Sigmoid colon (tissue), 7 donors: Measurements from ENCODE around the gene NRP1. TPM values are rescaled to one million over a fixed set of nuclear protein-coding genes. Genes with fewer than 3 reads are reported as not detected.

Experiments used
- DNase-seq: peaks from one replicate; pipeline ENCODE4 v3.0.0-alpha.2; 2019
- H3K27ac ChIP-seq, 4 donors: fragments of 200-600 bp; sonication (generic); one replicate each; pipeline ENCODE4 v1.5.1; 2016 to 2019; ENCODE audit warnings: mild to moderate bottlenecking in 1 of 4
- H3K27me3 ChIP-seq, 3 donors: fragments of 200-600 bp; sonication (generic); one replicate each; pipeline ENCODE4 v1.5.1; 2019; ENCODE audit warnings: mild to moderate bottlenecking in 1 of 3
- H3K36me3 ChIP-seq, 4 donors: fragments of 200-600 bp; sonication (generic); one replicate each; pipeline ENCODE4 v1.5.1; 2016 to 2019
- H3K4me1 ChIP-seq, 4 donors: fragments of 200-600 bp; sonication (generic); one replicate each; pipeline ENCODE4 v1.5.1; 2017 to 2019
- H3K4me3 ChIP-seq, 4 donors: fragments of 200-600 bp; sonication (generic); one replicate each; pipeline ENCODE4 v1.5.1; 2017 to 2019; ENCODE audit warnings: mild to moderate bottlenecking in 2 of 4, moderate library complexity in 1 of 4
- H3K9me3 ChIP-seq, 4 donors: fragments of 200-600 bp in 3 of 4; sonication (generic) in 3 of 4; one replicate each; pipeline versions ENCODE4 v1.5.1 to v1.6.1; 2013 to 2019
- EP300 ChIP-seq, 4 donors: sonication (generic); formaldehyde crosslinking; IDR thresholded peaks; one replicate each; pipeline ENCODE4 v1.6.1; 2017; ENCODE audit warnings: antibody characterized with exemption in 4 of 4
- POLR2A ChIP-seq, 2 donors: fragments of 450-650 bp; IDR thresholded peaks; one replicate each; pipeline ENCODE4 v1.6.1; 2016; ENCODE audit warnings: antibody characterized with exemption in 2 of 2, mild to moderate bottlenecking in 2 of 2, moderate library complexity in 2 of 2
- POLR2AphosphoS5 ChIP-seq, 4 donors: sonication (generic); formaldehyde crosslinking; IDR thresholded peaks; one replicate each; pipeline ENCODE4 v1.6.1; 2017; ENCODE audit warnings: antibody characterized with exemption in 4 of 4
- WGBS, 2 donors: extraction: QIAGEN DNeasy Blood & Tissue Kit; methylation state at CpG; one replicate each; pipeline ENCODE4 v1.1.7; 2013; 5-methylcytosine and 5-hydroxymethylcytosine counted together
- intact Hi-C: fragments of 100-400 bp; cut with DNase I; formaldehyde crosslinking; loops from one replicate; pipeline ENCODE4 v1.15.1; 2023
- polyA plus RNA-seq, 3 donors: library from polyadenylated mRNA; stranded (reverse); fragments of 200-250 nt; gene quantifications; one replicate each; pipeline ENCODE4 v1.2.3, GENCODE V29; 2013
- total RNA-seq, 4 donors: library from RNA; depleted of rRNA; stranded (reverse); fragments of >200 nt; gene quantifications; one replicate each; pipeline ENCODE4 v1.1.0, GENCODE V29; 2016
- TF ChIP-seq, protein P1 (sequence below), 4 experiments: fragments of 450-650 bp in 3 of 4; fragments of 200-600 bp in 1 of 4; IDR thresholded peaks; one replicate each; pipeline ENCODE4 v1.5.1; 2016 to 2019; ENCODE audit warnings: antibody characterized with exemption in 4 of 4, mild to moderate bottlenecking in 3 of 4, moderate library complexity in 2 of 4
- donor health status: healthy with polysubstance abuse.
- donor health status: Bipolar disorder and iron deficiency.
- donor health status: healthy.

Gene NRP1
- total and polyA plus RNA-seq, 7 donors = 3.6 to 52.4 (median 44.1) TPM

DNA sequence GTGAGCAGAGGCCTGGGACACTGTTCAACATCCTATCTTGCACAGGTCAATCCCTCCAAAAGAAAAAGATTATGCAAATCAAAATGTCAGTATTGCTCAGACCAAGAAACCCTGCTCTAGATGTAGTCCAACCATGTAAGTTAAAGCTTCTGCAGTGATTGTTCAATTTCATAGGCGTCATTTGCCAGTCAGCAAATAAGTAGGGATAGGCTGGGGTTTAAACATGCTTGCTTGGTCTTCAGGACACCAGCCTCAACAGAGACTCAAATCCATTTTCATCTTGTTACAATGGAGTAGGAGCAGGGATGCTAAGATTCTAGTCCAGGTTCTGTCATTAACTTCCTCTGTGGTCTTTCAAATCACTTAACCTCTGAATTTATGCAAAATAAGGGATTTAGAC, 89.1 kb downstream of the NRP1 start:
- 94% methylated on average over 1 of the region's 1 CpG for WGBS, 2 donors
- peaks cover 0 to 9% (median 2%) of the 10 kb centered on the region in 4 donors for H3K36me3 ChIP-seq
- H3K9me3 ChIP-seq = no peaks in the 10 kb centered on the region
- TF ChIP-seq EP300 (IDR thresholded peaks at IDR 0.05) = no peak
- H3K27me3 ChIP-seq = no peaks in the 10 kb centered on the region
- intact Hi-C loops = no loop called here
- no peak for DNase-seq
- H3K4me1 ChIP-seq = peaks cover 0 to 14% (median 0%) of the 10 kb centered on the region in 4 donors
- H3K4me3 ChIP-seq = no peak overlapping the region
- H3K27ac ChIP-seq = no peak overlapping the region

- no peak overlapping the region for H3K4me3 ChIP-seq
- intact Hi-C loops = no loop called here
- WGBS, 2 donors = 68 to 72% methylated on average over 2 of the region's 2 CpGs
- no peak for DNase-seq
- TF ChIP-seq, protein P1, sequence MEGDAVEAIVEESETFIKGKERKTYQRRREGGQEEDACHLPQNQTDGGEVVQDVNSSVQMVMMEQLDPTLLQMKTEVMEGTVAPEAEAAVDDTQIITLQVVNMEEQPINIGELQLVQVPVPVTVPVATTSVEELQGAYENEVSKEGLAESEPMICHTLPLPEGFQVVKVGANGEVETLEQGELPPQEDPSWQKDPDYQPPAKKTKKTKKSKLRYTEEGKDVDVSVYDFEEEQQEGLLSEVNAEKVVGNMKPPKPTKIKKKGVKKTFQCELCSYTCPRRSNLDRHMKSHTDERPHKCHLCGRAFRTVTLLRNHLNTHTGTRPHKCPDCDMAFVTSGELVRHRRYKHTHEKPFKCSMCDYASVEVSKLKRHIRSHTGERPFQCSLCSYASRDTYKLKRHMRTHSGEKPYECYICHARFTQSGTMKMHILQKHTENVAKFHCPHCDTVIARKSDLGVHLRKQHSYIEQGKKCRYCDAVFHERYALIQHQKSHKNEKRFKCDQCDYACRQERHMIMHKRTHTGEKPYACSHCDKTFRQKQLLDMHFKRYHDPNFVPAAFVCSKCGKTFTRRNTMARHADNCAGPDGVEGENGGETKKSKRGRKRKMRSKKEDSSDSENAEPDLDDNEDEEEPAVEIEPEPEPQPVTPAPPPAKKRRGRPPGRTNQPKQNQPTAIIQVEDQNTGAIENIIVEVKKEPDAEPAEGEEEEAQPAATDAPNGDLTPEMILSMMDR (IDR thresholded peaks at IDR 0.05) = no peak
- no peak for TF ChIP-seq EP300 (IDR thresholded peaks at IDR 0.05)
- no peak for TF ChIP-seq POLR2AphosphoS5 (IDR thresholded peaks at IDR 0.05)
- TF ChIP-seq POLR2A (IDR thresholded peaks at IDR 0.05) = no peak
- no peaks in the 10 kb centered on the region for H3K9me3 ChIP-seq
- H3K36me3 ChIP-seq = peaks cover 0 to 9% (median 2%) of the 10 kb centered on the region in 4 donors
- no peak overlapping the region for H3K27ac ChIP-seq
- H3K27me3 ChIP-seq = no peaks in the 10 kb centered on the region
- peaks cover 0 to 14% (median 0%) of the 10 kb centered on the region in 4 donors for H3K4me1 ChIP-seq
These were observed 90.0 kb downstream of the NRP1 start for GRCh38 chr10:33244354-33244967.

DNA sequence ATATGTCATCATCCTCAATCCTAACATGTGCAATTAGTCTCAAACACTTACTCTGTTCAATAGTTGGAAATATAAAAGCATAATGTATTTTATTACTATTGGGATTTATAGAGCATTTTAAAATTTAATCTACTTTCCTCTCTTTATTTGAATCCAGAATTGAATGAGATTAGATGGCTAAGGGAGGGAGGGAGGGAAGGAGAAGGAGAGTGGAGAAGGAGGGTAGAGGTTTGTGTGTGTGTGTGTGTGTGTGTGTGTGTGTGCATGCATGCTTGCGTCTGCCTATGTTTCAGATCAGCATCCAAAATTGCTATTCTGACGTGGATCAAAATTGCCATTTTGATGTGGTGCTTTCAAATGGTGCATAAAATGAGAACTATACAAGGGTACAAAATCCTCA, 90.8 kb downstream of the NRP1 start:
- no peak for DNase-seq
- WGBS, 2 donors = 96 to 98% methylated on average over 2 of the region's 2 CpGs
- Histone ChIP-seq H3K4me3 (no peak overlapping the region), H3K27me3 (no peaks in the 10 kb centered on the region), H3K4me1 (peaks cover 0 to 14% (median 2%) of the 10 kb centered on the region in 4 donors), H3K36me3 (peaks cover 0 to 9% (median 2%) of the 10 kb centered on the region in 4 donors), H3K9me3 (no peaks in the 10 kb centered on the region), H3K27ac (no peak overlapping the region)
- intact Hi-C loops = no loop called here
- TF ChIP-seq, protein P1 (IDR thresholded peaks at IDR 0.05) = no peak
- no peak for TF ChIP-seq EP300 (IDR thresholded peaks at IDR 0.05)
- no peak for TF ChIP-seq POLR2A (IDR thresholded peaks at IDR 0.05)
- TF ChIP-seq POLR2AphosphoS5 (IDR thresholded peaks at IDR 0.05) = no peak

DNA sequence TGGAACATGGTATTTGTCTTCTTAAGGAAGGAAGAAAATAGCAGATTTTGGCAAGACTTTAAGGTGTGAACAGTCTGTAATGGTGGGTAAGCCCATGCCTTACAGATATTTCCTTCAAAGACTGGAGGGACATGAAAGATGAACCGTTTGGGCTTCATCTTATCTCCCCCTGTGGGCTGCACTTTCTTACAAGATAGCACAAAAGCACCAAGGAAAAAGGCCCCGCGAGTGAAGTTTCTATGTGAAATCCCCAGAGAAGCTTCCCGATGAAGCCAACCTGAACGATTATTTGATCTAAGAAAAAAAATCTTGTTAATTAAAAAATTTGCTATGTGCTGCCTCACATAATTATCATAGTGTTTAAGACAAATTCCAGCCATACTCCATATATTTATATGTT, 91.5 kb downstream of the NRP1 start:
- no peak for DNase-seq
- Histone ChIP-seq H3K27me3 (no peaks in the 10 kb centered on the region), H3K36me3 (peaks cover 0 to 9% (median 2%) of the 10 kb centered on the region in 4 donors), H3K27ac (no peak overlapping the region), H3K9me3 (no peaks in the 10 kb centered on the region), H3K4me3 (no peak overlapping the region), H3K4me1 (peaks cover 0 to 14% (median 6%) of the 10 kb centered on the region in 4 donors)
- no peak for TF ChIP-seq POLR2AphosphoS5 (IDR thresholded peaks at IDR 0.05)
- TF ChIP-seq, protein P1 (IDR thresholded peaks at IDR 0.05) = no peak
- no peak for TF ChIP-seq POLR2A (IDR thresholded peaks at IDR 0.05)
- TF ChIP-seq EP300 (IDR thresholded peaks at IDR 0.05) = no peak
- 83 to 95% methylated on average over 5 of the region's 5 CpGs for WGBS, 2 donors
- intact Hi-C loops = no loop called here

GRCh38 chr10:33241351-33241750, 93.1 kb downstream of the NRP1 start:
- intact Hi-C loops = no loop called here
- H3K27me3 ChIP-seq = no peaks in the 10 kb centered on the region
- H3K9me3 ChIP-seq = no peaks in the 10 kb centered on the region
- H3K4me1 ChIP-seq = peaks cover 0 to 16% (median 7%) of the 10 kb centered on the region in 4 donors
- no peaks in the 10 kb centered on the region for H3K36me3 ChIP-seq
- H3K4me3 ChIP-seq = no peak overlapping the region
- no peak for DNase-seq
- H3K27ac ChIP-seq = no peak overlapping the region
- TF ChIP-seq EP300 (IDR thresholded peaks at IDR 0.05) (no peak), POLR2AphosphoS5 (IDR thresholded peaks at IDR 0.05) (no peak), POLR2A (IDR thresholded peaks at IDR 0.05) (no peak)
- TF ChIP-seq, protein P1 (IDR thresholded peaks at IDR 0.05) = no peak
- 68 to 90% methylated on average over 4 of the region's 4 CpGs for WGBS, 2 donors
